Lower leg skin (tissue), 3 donors: Measurements from ENCODE around the gene F10.

Experiments used
- CTCF ChIP-seq, 3 donors: fragments of 450-650 bp; IDR thresholded peaks; one replicate each; pipeline ENCODE4 v1.5.1; 2016; ENCODE audit warnings: antibody characterized with exemption in 3 of 3, mild to moderate bottlenecking in 3 of 3, moderate library complexity in 2 of 3
- POLR2A ChIP-seq, 2 donors: fragments of 450-650 bp; IDR thresholded peaks; one replicate each; pipeline ENCODE4 v1.6.1; 2016 to 2017; ENCODE audit warnings: antibody characterized with exemption in 2 of 2, mild to moderate bottlenecking in 1 of 2, moderate library complexity in 1 of 2

DNA sequence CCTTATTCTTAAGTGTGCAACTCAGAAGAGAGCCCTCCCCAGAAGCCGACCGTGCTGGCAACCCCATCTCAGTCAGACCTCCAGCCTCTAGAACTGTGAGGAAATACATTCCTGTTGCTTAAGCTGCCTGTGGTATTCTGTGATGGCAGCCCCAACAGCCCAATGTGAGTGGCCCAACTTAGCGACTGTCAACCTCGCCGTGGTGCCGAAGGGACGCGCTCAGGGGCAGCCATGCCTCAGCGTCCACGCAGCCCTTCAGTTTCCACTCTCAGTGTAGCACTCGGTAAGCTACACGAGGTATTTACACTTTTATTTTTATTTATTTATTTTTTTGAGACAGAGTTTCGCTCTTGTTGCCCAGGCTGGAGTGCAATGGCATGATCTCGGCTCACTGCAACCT is 54.2 kb downstream of the F10 start:
- TF ChIP-seq POLR2A (IDR thresholded peaks at IDR 0.05), result no peak
- no peak for TF ChIP-seq CTCF (IDR thresholded peaks at IDR 0.05)
